T-helper 22 cell (primary cell): ENCODE results near the gene PABPN1.

Source experiments
- DNase-seq: peaks from one replicate; pipeline ENCODE4 v3.0.0-alpha.2; 2020; ENCODE audit warnings: low read depth

The PABPN1 gene

DNA sequence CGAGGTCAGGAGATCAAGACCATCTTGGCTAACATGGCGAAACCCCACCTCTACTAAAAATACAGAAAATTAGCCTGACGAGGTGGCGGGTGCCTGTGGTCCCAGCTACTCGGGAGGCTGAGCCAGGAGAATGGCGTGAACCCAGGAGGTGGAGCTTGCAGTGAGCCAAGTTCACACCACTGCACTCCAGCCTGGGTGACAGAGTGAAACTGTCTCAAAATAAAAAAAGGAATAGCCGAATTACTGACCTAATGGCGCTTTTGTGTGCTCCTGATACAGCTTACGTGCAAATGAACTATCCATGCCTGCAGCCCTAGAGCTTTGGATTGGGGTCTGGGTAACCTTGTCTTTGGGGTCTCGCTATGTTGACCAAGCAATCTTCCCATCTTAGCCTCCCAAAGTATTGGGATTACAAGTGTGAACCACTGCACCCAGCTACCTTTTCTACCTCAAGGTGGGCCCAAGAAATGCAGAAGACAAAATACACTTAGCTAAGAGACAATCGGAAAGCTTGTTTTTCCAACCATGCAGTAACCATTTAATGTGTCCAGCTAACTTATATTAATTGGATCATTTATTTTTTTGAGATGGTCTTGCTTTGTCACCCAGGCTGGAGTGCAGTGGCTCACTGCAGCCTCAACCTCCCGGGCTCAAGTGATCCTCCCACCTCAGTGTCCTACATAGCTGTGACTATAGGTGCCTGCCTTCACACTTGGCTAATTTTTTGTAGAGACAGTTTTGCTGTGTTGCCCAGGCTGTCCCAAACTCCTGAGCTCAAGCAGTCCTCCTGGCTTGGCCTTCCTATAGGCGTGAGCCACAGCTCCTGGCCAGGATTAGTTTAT, 5.5 kb downstream of the PABPN1 start:
- DNase-seq: no peak

DNA sequence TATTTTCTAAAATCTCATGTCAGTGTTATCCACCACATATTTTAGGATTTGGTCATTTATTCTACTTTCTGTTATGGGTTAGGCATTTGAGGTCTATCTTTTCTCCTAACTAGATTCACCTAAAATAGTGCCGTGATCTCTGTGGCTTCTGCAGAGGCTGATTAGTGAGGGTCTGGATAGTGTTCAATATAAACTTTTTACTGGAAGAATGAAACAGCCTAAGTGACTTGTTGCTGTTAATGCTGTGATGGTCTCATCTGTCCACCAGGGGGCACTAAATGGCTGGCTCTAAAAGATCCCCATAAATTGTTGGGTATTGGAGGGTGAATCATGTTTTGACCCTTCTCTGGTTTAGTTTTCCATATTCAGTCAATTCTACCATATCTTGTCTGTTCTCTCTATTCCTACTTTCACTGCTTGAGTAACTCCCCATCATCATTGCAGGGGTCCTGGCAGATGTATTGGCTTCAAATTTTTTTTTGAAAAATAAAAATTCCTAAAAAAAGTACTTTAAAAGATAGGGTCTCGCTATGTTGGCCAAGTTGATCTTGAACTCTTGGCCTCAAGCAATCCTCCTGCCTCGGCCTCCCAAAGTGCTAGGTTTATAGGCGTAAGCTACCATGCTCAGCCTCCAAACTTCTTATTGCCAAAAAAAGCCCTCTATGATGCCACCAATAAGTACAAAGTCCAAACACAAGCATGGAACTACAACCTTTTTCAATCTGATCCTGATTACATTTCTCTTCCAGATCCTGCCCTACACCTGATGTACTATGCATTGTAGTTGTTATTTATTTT, 6.9 kb downstream of the PABPN1 start:
- peak; percentile 27 for DNase-seq

DNA sequence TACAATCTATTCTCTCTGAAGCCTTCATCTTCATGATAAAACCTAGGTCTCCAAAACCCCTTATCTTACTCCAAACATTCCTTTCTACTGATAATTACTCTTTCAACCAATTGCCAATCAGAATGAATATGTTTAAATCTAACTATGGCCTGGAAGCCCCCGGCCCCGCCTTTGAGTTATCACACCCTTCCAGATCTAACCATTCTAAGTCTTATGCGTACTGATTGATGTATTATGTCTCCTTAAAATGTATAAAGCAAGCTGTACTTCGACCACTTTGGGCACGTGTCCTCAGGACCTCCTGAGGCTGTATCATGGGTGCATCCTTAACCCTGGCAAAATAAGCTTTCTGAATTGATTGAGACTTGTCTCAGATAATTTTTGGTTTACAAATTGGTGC, 14.4 kb downstream of the PABPN1 start:
- no peak for DNase-seq

DNA sequence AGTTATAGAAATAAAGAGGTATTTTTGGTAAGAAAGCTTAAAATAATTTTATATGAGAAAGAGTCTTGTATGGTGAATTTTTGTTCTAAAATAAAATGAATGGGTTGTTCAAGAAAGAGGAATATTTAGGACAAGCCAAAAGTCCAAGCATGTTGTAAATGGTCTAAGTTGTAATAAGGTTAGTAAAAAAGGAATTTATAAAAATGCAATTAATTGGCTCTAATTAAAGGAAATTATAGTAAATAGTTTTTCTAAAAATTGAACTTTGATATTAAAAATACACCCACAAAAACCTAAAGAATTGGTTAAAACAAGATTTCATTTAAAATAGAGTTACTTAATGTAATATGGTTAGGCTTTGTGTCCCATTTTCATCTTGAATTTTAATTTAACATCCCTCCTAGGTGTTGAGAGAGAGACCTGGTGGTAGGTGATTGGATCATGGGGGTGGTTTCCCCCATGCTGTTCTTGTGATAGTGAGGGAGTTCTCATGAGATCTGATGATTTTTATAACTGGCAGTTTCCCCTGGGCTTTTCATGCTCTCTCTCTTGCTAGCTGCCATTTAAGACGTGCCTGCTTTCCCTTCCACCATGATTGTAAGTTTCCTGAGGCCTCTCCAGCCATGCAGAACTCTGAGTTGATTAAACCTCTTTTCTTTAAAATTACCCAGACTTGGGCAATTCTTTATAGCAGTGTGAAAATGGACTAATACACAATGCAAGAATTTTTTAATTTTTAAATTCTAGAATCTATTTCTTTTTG, 18.4 kb downstream of the PABPN1 start:
- DNase-seq: no peak

DNA sequence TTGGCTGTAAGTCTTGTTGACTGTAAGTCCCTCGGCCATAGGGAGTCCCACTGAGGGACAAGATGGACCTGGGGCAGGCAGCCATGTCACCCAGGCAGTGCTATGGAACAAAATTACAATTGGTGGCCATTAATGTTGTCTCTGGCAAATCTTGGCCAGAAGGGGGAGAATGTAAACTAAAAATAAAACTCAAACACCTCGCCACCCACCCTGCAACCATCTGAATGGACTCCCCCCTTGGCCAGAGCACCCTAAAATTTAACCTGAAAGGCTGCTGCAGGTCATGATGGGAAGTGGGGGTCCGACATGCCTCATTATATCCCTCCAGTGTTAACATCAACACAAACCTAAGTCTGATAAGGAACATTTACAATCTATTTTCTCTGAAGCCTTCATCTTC, 23.2 kb downstream of the PABPN1 start:
- no peak for DNase-seq

DNA sequence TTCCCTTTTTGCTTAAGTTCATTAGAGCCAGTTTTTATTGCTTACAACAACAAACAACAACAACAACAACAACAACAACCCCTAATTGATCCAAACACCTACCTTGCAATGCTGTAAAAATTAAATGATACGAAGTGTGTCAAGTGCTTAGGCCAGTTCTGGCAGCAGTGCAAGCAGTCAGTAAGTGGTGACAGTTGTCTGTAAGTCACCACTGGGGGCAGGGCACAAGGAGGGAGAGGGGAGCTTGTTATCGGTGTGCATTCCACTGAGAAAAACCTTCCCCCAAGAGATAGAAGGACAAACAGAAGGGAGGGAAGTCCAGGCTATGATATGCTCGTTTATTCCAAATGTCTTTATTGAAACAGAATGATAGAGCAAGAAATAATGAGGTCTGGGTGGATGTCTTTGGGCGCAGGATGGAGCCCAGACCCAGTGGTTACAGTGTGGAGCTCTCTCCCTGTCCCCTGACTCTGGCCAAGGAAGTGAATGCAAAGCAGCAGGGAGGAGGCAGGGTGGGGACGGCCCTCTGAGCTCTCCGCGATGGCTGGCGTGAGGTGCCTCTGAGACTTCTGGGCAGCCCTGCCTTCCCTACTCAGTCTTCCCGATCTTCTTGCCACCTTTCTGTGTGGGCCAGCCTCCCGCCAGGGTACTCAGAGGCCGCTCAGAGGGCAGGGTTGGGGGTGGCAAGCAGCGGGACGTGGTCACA, 24.9 kb downstream of the PABPN1 start:
- no peak for DNase-seq

DNA sequence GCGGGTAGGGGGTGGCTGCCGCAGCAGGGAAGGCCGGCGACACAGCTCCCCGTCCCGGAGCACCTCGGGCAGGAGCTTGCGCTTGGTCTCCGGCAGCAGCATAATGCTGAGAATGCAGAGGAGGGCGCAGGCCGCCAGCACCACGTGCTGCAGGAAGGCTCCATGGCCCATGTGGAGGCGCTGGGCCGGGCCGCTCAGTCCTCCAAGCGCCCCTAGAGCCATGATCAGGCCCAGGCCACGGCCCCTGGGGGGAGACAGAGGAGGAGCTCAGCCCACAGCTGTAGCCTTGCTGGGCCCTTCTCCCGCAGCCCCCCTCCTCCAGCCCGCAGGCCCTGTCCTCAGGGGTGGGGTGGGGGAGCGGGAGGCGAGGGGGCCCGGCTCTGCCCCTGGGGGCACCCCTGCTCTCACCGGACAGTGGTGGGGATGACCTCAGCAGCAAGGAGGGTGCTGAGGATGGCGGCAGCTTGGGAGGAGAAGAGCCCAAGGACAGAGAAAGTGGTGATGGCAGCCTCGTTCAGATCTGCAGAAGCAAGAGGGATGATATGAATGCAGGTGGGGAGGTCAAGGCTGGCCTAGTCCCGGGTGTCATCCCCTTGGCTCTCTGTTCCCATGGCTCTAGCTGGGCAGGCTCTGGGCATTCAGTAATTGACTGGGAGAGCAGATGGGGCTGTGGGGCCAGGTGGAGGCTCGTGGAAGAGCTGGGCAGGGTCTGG, 25.6 kb downstream of the PABPN1 start:
- DNase-seq: no peak

DNA sequence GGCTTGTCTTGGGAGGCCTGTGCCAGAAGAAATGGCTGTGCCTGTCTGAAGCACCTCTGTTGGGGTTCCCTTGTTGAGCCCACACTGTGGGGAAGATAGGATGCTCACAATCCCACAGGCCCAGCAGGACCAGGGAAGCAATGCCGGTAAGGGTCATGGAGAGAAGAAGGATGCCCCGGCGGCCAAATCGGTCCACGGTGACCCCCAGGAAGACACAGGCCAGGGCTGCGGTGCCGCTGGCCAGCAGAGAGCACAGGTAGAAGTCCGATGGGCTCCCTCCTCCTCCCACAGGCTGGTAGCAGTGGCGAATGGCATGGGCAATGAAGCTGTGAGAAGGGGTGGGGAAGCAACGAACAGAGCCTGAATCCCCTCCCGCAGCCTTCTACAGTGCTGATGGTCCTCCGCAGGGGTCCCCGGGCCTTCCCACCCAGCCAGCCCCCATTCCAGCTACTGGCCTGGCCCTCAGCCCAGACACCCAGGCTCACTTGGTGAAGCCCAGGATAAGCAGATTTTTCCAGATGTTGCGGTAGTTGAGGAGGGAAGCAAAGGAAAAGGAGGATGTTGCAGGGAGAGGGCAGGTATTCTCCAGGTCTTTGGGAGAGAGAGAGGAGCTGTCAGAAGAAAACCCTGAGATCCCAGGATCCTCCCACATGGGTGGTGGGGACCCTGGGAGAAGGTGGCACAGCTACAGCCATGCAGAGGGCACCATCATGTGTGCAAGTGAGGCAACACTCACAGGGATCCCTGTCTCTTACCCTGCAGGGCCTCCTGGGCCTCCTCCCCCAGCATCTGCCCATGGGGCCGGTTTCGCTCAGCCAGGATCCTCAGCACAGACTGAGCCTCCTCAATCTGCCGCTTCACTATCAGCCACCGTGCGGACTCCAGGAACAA, 26.4 kb downstream of the PABPN1 start:
- no peak for DNase-seq

DNA sequence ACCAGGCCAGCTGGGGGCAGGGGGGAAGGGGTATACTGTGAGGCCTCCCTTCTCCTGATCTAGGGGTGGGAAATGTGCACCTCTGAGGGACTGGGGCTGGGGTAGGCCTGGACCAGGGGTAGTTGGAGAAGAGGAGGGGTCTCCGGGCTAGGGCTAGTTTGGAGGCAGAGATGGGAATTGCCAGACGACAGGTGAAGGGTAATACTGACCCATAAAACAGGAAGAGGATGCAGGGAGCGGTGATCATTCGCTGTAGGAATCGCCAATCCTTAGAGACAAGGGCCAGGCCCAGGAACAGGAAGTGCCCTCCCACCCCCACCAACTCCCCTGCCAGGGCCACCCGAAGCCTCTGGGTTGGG, 27.0 kb downstream of the PABPN1 start:
- DNase-seq: no peak

DNA sequence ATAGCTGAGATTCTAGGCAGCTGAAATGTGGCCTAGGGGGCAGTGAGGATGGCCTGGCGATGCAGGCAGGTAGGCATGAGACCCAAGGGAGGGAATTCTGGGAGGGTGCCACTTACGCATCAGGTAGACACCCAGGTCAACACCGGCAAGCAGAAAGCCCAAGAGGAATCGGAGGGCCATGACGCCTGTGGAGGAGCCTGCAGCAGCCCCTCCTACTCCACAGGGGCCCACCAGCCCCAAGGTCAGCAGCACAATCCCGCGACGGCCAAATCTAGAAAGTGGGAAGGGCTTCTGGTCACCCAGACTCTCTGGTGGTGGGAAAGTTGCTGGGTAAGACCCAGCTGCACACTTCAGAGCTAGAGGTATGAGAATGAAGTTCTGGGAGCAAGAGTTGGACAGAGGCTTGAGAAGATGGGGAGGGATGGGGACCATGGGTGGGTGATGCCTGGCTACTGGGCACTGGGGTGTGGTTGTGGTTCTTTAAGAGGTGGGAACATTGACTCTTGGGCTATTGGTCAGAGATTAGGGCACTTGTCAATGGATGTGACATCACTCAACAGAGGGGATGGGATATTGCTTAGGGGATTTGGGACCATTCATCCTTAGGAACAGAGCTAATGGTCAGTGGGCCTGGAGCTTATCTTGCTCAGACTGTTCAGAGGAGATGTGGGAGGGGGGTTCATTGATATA, 28.0 kb downstream of the PABPN1 start:
- DNase-seq: no peak

DNA sequence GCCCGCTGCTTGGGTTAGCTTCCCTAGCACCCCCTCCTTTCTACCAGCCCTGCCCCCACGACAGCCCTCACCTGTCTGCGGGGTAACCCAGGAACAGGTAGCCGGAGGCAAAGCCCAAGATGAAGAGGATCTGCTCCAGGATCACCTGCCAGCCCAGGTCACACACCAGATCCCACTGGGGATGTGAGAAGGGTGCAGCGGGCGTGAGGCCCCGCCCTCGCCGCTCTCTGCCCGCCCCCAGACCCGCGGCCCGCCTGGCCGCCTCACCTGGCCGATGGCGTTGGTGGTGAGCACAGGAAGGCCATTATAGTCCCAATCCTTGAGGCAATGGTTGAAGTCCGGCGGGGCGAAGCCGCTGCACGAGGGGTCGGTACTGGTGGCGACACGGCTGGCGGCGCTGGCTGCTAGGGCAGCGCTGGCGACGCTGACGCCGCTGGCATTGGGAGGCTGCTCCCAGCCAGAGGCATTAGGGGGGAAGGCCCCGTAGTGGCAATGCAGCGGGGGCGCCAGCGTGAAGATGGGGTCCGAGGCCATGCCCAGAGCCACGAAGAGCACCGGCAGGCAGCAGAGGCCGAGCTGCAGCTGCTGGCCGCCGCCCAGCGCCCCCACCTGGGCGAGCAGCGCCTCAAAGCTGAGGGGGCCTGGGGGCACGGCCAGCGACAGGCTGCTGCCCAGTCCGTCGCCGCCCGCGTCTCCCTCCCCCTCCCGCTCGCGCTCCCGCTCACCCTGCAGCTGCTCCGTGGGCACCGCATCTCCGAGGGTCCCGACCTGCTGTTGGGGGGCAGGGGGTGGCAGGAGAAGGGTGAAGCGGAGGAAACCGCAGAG, 30.6 kb downstream of the PABPN1 start:
- DNase-seq: no peak

DNA sequence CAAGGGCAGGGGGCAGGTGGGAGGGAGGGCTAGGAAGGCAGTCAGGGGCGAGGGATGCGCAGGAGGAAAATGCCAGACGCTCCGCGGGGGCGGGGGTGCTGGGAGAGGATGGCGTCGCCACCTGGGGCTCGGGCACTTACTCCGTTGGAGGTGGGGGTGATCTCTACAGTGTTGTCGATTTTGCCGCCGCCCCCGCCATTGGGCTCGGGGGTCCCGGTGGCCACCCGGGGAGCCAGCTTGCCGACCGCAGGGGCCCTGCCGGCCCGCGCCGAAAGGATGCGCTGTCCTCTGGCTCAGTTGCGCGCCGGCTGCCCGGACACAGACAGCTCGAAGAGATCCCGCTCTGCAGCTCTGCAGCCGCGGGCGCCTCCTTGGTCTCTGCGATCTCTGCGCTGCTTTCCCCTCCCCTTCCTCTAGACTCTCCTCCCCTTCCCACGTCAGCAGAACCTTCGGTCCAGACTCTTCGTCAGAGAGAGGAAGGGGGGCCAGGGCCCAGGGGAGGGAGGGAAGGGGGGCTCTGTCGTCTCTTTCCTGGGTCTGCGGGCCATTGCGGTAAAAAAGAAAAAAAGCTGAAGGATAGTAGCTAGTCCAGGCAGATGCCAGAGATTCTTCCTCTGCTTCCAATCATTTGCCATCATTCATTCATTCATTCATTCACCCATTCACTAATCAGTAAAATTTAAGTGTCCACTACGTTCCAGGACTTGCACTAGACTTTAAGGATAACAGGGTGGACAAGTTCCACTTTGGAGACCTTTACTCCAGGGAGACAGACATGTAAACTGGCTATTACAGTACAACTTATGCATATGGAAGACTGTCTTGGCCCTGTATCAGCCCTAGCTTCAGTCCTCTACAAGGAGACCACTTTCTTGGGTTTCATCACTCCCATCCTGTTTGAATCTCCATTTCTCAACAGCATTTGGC, 31.5 kb downstream of the PABPN1 start, which contains the start of gene SLC22A17:
TSS of gene SLC22A17 (minus strand) at position 382 of the 927 bp plus-strand sequence.
- DNase-seq: peak; percentile 45

DNA sequence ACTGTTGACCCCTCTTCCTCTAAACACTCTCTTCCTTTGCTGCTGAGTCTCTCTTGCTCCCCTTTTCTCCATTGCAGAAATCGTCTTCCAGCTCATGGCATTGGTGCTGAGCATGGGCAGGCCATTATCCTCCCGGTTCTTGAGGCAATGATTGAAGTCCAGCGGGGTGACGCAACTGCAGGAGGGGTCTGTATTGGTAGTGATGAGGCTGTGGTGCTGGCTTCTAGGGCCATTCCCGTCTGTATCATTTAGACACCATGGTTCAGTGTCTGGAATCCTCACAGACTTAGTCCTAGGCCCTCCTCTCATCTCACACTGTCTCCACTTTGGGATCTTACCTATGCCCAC, 32.1 kb downstream of the PABPN1 start:
- no peak for DNase-seq

DNA sequence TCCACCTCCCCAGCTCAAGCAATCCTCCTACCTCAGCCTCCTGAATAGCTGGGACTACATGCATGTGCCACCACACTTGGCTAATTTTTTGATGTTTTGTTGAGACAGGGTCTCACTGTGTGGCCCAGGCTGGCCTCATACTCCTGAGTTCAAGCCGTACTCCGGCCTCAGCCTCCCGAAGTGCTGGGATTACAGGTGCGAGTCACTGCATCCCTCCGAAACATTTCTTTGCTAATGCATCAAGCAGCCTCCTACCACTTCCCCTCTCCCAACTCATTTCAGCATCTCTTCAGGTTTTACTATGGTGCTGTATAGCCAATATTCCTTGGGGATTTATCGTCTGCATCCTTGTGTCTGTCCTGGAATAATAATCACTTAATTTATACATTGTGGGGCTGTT, 33.7 kb downstream of the PABPN1 start:
- DNase-seq: no peak

DNA sequence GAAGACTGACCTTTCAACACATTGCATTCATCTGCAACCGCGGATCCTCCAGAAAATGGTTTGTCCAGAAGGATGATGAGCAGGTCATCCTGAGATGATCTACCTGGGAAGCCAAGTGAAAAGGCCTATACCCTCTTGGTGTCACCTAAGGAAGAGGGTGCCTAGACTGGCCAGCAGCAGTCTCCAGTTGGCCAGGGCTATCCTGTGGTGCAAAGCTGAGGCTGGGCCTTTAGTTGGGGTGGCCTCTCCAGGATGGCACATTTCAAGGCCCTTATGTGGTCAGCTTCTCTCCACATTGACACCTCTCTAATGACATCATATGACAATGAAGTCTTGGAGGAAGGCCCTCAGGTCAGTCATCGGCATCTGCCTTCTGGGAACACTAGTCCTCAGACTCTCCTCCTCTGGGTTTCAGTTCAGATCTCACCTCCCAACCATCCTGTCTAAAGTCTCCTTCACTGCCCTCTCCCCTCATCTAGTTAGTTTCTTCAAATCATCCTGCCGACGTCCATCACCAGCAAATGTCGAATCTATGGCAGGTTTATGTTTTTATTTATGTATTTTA, 34.7 kb downstream of the PABPN1 start:
- DNase-seq: no peak

DNA sequence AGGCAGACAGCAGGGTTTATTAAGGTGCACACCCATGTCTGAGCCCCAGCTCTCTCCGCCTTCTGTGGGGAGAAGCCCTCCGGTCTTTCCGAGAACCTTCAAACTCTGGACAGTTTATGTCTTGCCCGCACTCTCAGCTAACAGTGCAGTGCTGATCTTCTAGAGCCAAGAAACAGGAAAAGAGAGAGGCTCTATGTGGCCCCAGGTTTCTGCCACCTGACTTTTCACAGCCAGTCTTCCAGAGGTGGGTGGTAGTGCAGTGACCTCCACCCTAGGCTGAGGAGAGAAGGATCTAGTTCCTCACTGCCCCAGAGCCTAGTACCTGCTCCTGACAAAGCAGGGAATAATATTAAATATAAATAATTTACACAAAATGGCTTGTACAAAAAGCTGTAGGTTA, 35.4 kb downstream of the PABPN1 start:
- no peak for DNase-seq

DNA sequence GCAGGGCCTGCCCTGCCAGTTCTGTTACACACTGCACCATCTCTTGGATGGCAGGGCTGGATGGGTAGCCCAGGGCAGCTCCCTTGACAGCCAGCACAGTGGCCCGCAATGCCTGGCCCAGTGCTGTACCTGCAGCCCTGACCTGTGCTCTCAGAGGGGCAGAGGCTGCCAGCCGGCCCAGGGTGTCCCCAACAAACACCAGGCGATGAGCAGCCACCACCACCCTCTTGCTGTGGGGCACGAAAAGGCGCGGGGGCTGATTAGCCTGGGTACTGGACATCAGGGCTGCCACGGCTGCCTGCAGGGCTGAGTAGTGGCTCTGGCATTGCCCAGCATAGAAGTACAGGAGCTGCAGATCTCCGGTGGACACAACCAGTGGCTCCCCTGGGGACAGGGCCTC, 36.0 kb downstream of the PABPN1 start:
- DNase-seq: no peak
